ENCODE data around the gene RNF224. TPM values are rescaled to one million over a fixed set of nuclear protein-coding genes. Genes with fewer than 3 reads are reported as not detected.

The RNF224 gene
- total and polyA plus RNA-seq, 2 of the 13 experiments (the other 11 are each of a cell fraction or from before 2014, with no cell fraction given) = 0.09 TPM; not detected in 1

- TF ChIP-seq NFE2L1 (CRISPR knock-in tag; IDR thresholded peaks at IDR 0.05; ENCODE audit: borderline replicate concordance) (peak; percentile 51; the same call in 1 of the 2 replicates), HNF4A (CRISPR knock-in tag; IDR thresholded peaks at IDR 0.05) (no peak), ZFX (CRISPR knock-in tag; IDR thresholded peaks at IDR 0.05; ENCODE audit: low read depth) (peak; percentile 71), LCORL (IDR thresholded peaks at IDR 0.05) (no peak), LCORL (CRISPR knock-in tag; IDR thresholded peaks at IDR 0.05) (peak; percentile 40; the same call in 1 of the 2 replicates), HNRNPL (IDR thresholded peaks at IDR 0.05; ENCODE audit: low read depth, low read length) (0 out of 2 replicates have a peak, but pooled peaks have one; percentile 35), ZNF709 (CRISPR knock-in tag; IDR thresholded peaks at IDR 0.05) (peak; percentile 24; the same call in 1 of the 2 replicates), ZNF746 (CRISPR knock-in tag; IDR thresholded peaks at IDR 0.05) (no peak), SALL1 (CRISPR knock-in tag; IDR thresholded peaks at IDR 0.05) (0 out of 2 replicates have a peak, but pooled peaks have one; percentile 0), ZNF772 (CRISPR knock-in tag; IDR thresholded peaks at IDR 0.05) (peak; percentile 48; the same call in 1 of the 2 replicates), TMF1 (CRISPR knock-in tag; IDR thresholded peaks at IDR 0.05; ENCODE audit: low read depth) (0 out of 2 replicates have a peak, but pooled peaks have one; percentile 28), ZBTB40 (IDR thresholded peaks at IDR 0.05) (no peak), ZBTB40 (CRISPR knock-in tag; IDR thresholded peaks at IDR 0.05) (0 out of 2 replicates have a peak, but pooled peaks have one; percentile 36), ZNF138 (CRISPR knock-in tag; IDR thresholded peaks at IDR 0.05; ENCODE audit: low read depth) (0 out of 2 replicates have a peak, but pooled peaks have one; percentile 29), GLI4 (CRISPR knock-in tag; IDR thresholded peaks at IDR 0.05; ENCODE audit: borderline replicate concordance) (no peak), ZNF687 (CRISPR knock-in tag; IDR thresholded peaks at IDR 0.05) (peak; percentile 78; the same call in 1 of the 2 replicates)
These were observed 4.9 kb upstream of the RNF224 start, which contains the start of gene RNF208 (continued) for GRCh38 chr9:137222190-137223077.
